Osteocyte (in vitro differentiated cells): ENCODE results near the gene CDC42BPG. TPM values are rescaled to one million over a fixed set of nuclear protein-coding genes. Genes with fewer than 3 reads are reported as not detected.
A peak's percentile ranks its signal among the peaks of the same experiment; 100 is the strongest.

Source experiments
- DNase-seq: peaks from one replicate; pipeline ENCODE4 v3.0.0; 2021; ENCODE audit warnings: mixed read lengths; ENCODE audit not compliant: unreplicated experiment; ENCODE audit errors: extremely low spot score
- H3K27ac Mint-ChIP-seq: one replicate; pipeline ENCODE4 v1.8.0; 2021; ENCODE audit warnings: mild to moderate bottlenecking, mixed read lengths; ENCODE audit not compliant: unreplicated experiment
- H3K27me3 Mint-ChIP-seq: one replicate; pipeline ENCODE4 v1.8.0; 2021; ENCODE audit warnings: mixed read lengths; ENCODE audit not compliant: unreplicated experiment
- H3K36me3 Mint-ChIP-seq: one replicate; pipeline ENCODE4 v1.8.0; 2021; ENCODE audit warnings: mixed read lengths; ENCODE audit not compliant: unreplicated experiment
- H3K4me1 Mint-ChIP-seq: one replicate; pipeline ENCODE4 v1.8.0; 2021; ENCODE audit warnings: mixed read lengths; ENCODE audit not compliant: unreplicated experiment
- H3K4me3 Mint-ChIP-seq: one replicate; pipeline ENCODE4 v1.8.0; 2021; ENCODE audit warnings: mild to moderate bottlenecking, moderate library complexity, mixed read lengths; ENCODE audit not compliant: unreplicated experiment
- H3K9me3 Mint-ChIP-seq: one replicate; pipeline ENCODE4 v1.8.0; 2021; ENCODE audit warnings: mixed read lengths; ENCODE audit not compliant: unreplicated experiment
- CTCF ChIP-seq: fragments of 200-600 bp; sonication (generic); IDR thresholded peaks from 2 replicates; pipeline ENCODE4 v1.5.0; 2021; ENCODE audit warnings: antibody characterized with exemption, mild to moderate bottlenecking, moderate library complexity
- total RNA-seq: library from RNA; stranded (reverse); gene quantifications from 2 replicates; pipeline ENCODE4 v1.2.1, GENCODE V29; 2021

Gene CDC42BPG
- total RNA-seq, 1 donor from 2014 or later: 1.7 TPM

GRCh38 chr11:64878494-64879243, 34.2 kb upstream of the CDC42BPG start, which contains the start of gene EHD1:
Gene EHD1, minus strand, starts transcription at chr11:64878621. Its CDS starts 157 bp downstream, at chr11:64878464.
- H3K4me1 Mint-ChIP-seq: peaks cover 46% of the 10 kb centered on the region
- H3K36me3 Mint-ChIP-seq: no peaks in the 10 kb centered on the region
- peak; percentile 68 for TF ChIP-seq CTCF
- H3K27me3 Mint-ChIP-seq: no peaks in the 10 kb centered on the region
- H3K27ac Mint-ChIP-seq: peak within 1 kb of the TSS; percentile 93
- peak within 1 kb of the TSS; percentile 92 for H3K4me3 Mint-ChIP-seq
- peak; percentile 99 for DNase-seq
- no peaks in the 10 kb centered on the region for H3K9me3 Mint-ChIP-seq

DNA sequence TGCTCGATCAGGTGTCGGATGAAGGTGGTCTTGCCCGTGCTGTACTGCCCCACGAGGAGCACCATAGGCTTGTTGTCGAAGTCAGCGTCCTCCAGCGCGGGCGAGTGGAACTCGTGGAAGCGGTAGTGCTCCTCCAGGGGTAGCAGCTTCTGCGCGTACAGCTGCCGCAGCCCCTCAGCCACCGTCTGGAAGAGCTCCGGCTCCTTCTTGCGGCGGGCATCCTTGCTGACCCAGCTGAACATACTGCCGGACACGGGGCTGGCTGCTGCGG, 33.7 kb upstream of the CDC42BPG start:
- Mint-ChIP-seq H3K4me1 (peaks cover 46% of the 10 kb centered on the region), H3K9me3 (no peaks in the 10 kb centered on the region), H3K36me3 (no peaks in the 10 kb centered on the region), H3K27me3 (no peaks in the 10 kb centered on the region), H3K4me3 (peak overlapping the region; percentile 92), H3K27ac (peak overlapping the region; percentile 87)
- DNase-seq: no peak
- no peak for TF ChIP-seq CTCF

- peak overlapping the region; percentile 92 for H3K4me3 Mint-ChIP-seq
- no peak for TF ChIP-seq CTCF
- peaks cover 46% of the 10 kb centered on the region for H3K4me1 Mint-ChIP-seq
- peaks cover 3% of the 10 kb centered on the region for H3K36me3 Mint-ChIP-seq
- no peaks in the 10 kb centered on the region for H3K9me3 Mint-ChIP-seq
- no peaks in the 10 kb centered on the region for H3K27me3 Mint-ChIP-seq
- H3K27ac Mint-ChIP-seq: peak overlapping the region; percentile 87
- DNase-seq: no peak
Measured at GRCh38 chr11:64877390-64878222, 33.2 kb upstream of the CDC42BPG start.

GRCh38 chr11:64876835-64877341, 32.4 kb upstream of the CDC42BPG start:
- no peaks in the 10 kb centered on the region for H3K27me3 Mint-ChIP-seq
- TF ChIP-seq CTCF: no peak
- H3K27ac Mint-ChIP-seq: peak overlapping the region; percentile 87
- H3K36me3 Mint-ChIP-seq: peaks cover 4% of the 10 kb centered on the region
- no peaks in the 10 kb centered on the region for H3K9me3 Mint-ChIP-seq
- peak overlapping the region; percentile 92 for H3K4me3 Mint-ChIP-seq
- DNase-seq: no peak
- H3K4me1 Mint-ChIP-seq: peaks cover 43% of the 10 kb centered on the region

DNA sequence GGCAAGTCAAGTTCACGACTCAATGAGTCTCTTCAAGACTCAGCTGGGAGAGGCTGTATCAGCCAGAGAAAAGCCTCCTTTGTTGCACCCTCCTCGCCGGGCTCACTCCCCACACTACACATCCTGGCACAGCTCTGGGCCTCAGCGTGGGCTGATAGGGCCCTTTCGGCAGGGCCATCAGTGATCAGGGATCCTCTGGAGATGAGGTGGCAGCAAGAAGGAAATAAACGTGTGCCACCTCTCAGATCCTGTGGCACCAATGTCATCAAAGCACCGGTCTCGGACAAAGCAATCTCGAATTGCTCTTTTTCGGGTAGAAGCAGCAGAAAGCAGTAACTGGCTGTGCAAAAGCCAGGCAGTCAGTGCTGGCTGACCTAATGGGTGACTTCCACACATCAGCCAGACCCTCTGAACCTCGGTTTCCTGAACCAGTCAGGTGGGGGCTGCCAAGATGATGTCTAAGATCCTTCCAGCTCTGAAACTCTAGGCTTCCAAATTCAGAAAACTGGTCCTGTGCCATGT, 31.8 kb upstream of the CDC42BPG start:
- H3K27me3 Mint-ChIP-seq: no peaks in the 10 kb centered on the region
- H3K27ac Mint-ChIP-seq: peak overlapping the region; percentile 87
- no peak for TF ChIP-seq CTCF
- H3K36me3 Mint-ChIP-seq: peaks cover 10% of the 10 kb centered on the region
- peak overlapping the region; percentile 92 for H3K4me3 Mint-ChIP-seq
- peaks cover 47% of the 10 kb centered on the region for H3K4me1 Mint-ChIP-seq
- DNase-seq: no peak
- H3K9me3 Mint-ChIP-seq: no peaks in the 10 kb centered on the region
